Ascending aorta (tissue), 2 donors: Measurements from ENCODE around the gene ZNF80. TPM values are rescaled to one million over a fixed set of nuclear protein-coding genes. Genes with fewer than 3 reads are reported as not detected.

Source experiments
- DNase-seq, 2 donors: peaks; one replicate each; pipeline ENCODE4 v3.0.0-alpha.2; 2019; ENCODE audit warnings: low spot score in 2 of 2
- H3K27ac ChIP-seq, 2 donors: fragments of 200-600 bp; sonication (generic); one replicate each; pipeline ENCODE4 v1.5.1; 2016 to 2017; ENCODE audit warnings: mild to moderate bottlenecking in 1 of 2
- H3K27me3 ChIP-seq: fragments of 200-600 bp; sonication (generic); one replicate; pipeline ENCODE4 v1.5.1; 2017
- H3K36me3 ChIP-seq, 2 donors: fragments of 200-600 bp; sonication (generic); one replicate each; pipeline ENCODE4 v1.5.1; 2016
- H3K4me1 ChIP-seq, 2 donors: fragments of 200-600 bp; sonication (generic); one replicate each; pipeline ENCODE4 v1.5.1; 2016 to 2017; ENCODE audit warnings: mild to moderate bottlenecking in 1 of 2
- H3K4me3 ChIP-seq, 2 donors: fragments of 200-600 bp; sonication (generic); one replicate each; pipeline ENCODE4 v1.5.1; 2016 to 2017; ENCODE audit warnings: mild to moderate bottlenecking in 1 of 2
- H3K9me3 ChIP-seq, 2 donors: fragments of 200-600 bp; sonication (generic); one replicate each; pipeline ENCODE4 v1.5.1; 2016
- intact Hi-C: fragments of 100-400 bp; cut with DNase I; formaldehyde crosslinking; loops from one replicate; pipeline ENCODE4 v1.15.1; 2023
- total RNA-seq: library from RNA; depleted of rRNA; stranded (reverse); fragments of >200 nt; gene quantifications from one replicate; pipeline ENCODE4 v1.1.0, GENCODE V29; 2016
- TF ChIP-seq, protein P1 (sequence below), 3 experiments: fragments of 200-600 bp in 2 of 3; fragments of 450-650 bp in 1 of 3; sonication (generic) in 2 of 3; IDR thresholded peaks; one replicate each; pipeline ENCODE4 v1.5.1; 2016 to 2019; ENCODE audit warnings: antibody characterized with exemption in 3 of 3, mild to moderate bottlenecking in 1 of 3, moderate library complexity in 1 of 3

ZNF80 gene
- total RNA-seq, 1 donor from 2014 or later: 23.7 TPM

DNA sequence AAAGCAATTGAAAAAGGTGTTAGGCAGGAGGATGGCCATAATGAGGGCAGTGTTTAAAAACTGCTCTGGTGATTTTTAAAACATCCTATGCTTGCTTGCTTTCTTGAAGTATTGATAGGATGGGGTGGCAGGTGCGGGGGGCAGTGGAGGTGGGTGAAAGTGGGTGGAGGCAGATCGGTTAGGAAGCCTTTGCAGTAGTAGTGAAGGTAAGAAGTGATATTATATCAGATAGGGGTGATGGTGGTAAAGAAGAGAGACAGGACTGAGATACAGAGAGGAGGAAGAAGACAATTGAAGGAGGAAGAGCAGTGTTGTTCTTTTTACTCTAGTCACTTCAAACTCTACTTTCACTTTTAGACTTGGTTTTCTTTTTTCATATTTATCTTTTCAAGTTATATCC lies 11.1 kb downstream of the ZNF80 start:
- H3K27ac ChIP-seq: no peak overlapping the region
- intact Hi-C loops: no loop called here
- H3K4me1 ChIP-seq: no peaks in the 10 kb centered on the region
- no peak for DNase-seq
- TF ChIP-seq, protein P1, sequence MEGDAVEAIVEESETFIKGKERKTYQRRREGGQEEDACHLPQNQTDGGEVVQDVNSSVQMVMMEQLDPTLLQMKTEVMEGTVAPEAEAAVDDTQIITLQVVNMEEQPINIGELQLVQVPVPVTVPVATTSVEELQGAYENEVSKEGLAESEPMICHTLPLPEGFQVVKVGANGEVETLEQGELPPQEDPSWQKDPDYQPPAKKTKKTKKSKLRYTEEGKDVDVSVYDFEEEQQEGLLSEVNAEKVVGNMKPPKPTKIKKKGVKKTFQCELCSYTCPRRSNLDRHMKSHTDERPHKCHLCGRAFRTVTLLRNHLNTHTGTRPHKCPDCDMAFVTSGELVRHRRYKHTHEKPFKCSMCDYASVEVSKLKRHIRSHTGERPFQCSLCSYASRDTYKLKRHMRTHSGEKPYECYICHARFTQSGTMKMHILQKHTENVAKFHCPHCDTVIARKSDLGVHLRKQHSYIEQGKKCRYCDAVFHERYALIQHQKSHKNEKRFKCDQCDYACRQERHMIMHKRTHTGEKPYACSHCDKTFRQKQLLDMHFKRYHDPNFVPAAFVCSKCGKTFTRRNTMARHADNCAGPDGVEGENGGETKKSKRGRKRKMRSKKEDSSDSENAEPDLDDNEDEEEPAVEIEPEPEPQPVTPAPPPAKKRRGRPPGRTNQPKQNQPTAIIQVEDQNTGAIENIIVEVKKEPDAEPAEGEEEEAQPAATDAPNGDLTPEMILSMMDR (IDR thresholded peaks at IDR 0.05): no peak
- H3K4me3 ChIP-seq: no peak overlapping the region
- no peaks in the 10 kb centered on the region for H3K27me3 ChIP-seq
- H3K36me3 ChIP-seq: no peaks in the 10 kb centered on the region
- H3K9me3 ChIP-seq: peaks cover 0 to 13% of the 10 kb centered on the region in 2 donors

DNA sequence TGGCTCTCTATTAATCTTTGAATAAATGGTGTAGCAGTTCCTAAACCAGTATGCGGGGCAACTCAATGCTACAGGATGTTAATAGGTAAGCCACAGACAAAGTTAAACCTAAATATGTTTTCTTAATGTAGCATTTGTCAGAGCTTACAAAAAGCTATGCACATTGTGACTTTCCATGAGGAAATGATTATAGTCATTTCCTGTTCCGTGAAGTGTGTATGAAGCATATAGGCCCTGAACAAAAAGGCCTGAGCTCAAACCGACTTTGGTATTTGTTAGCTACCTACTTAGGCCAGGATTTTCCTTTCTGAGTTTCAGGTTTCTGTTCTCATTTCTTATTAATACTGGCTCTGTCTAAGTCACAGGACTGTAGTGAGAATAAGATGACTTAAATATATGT lies 14.2 kb downstream of the ZNF80 start:
- no peaks in the 10 kb centered on the region for H3K36me3 ChIP-seq
- no peaks in the 10 kb centered on the region for H3K4me1 ChIP-seq
- H3K27me3 ChIP-seq: no peaks in the 10 kb centered on the region
- H3K9me3 ChIP-seq: peaks cover 0 to 13% of the 10 kb centered on the region in 2 donors
- TF ChIP-seq, protein P1 (IDR thresholded peaks at IDR 0.05): no peak
- no peak overlapping the region for H3K27ac ChIP-seq
- intact Hi-C loops: no loop called here
- no peak overlapping the region for H3K4me3 ChIP-seq
- no peak for DNase-seq

DNA sequence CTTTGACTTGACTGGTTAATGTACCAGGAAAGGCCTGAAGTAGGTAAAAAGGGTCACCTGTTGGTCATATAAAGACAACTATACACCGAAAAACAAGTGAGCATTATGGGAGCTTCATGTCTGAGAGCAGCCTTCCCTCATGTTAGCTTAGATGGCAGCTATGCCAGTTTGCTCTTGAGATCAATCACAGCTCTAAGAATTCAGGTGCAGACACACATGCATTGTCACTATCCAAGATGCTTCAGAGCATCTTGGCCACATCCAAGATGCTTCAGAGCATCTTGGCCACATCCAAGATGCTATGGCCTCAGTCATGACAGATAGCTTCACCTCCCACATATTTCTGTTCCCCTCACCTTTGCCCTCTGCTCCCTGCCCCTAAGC lies 15.5 kb downstream of the ZNF80 start:
- H3K9me3 ChIP-seq: peaks cover 0 to 13% of the 10 kb centered on the region in 2 donors
- no peaks in the 10 kb centered on the region for H3K27me3 ChIP-seq
- no peak overlapping the region for H3K27ac ChIP-seq
- intact Hi-C loops: no loop called here
- DNase-seq: no peak
- TF ChIP-seq, protein P1 (IDR thresholded peaks at IDR 0.05): no peak
- H3K4me1 ChIP-seq: no peaks in the 10 kb centered on the region
- no peak overlapping the region for H3K4me3 ChIP-seq
- H3K36me3 ChIP-seq: no peaks in the 10 kb centered on the region

DNA sequence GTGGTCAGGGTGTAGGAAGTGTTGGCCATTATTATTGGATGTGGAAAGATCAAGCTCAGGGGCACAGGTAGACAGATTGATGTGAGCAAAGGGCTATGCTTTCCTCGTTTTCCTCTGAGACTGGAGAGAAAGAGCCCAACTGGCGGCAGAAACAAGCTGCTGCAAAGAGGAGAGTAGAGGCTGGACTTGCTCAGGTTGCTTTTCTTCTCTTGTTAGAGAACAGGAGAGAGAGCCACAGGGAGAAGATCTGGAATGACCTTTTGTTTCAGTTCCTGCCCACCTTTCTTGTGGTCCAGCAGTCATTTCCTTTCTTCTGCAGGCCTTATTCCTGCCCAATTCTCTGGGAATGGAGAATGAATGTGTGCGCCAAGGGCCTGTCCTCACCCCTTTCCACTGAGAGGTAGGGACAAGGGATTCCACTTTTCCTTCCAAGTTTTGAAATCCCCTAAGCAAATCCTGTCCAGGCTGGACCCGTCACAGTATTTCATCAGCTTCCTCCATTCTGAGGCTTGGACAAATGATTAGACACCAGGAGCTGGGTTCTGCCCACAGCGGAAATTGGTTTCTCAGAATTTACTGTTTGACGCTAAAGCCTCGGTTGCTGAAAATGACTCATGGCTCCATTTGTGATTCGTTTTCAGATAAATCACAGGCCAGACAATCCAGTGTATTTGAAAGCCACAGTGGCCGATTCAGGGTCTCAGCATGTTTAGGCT lies 16.1 kb downstream of the ZNF80 start:
- Histone ChIP-seq H3K36me3 (no peaks in the 10 kb centered on the region), H3K4me3 (no peak overlapping the region), H3K4me1 (no peaks in the 10 kb centered on the region), H3K9me3 (peaks cover 0 to 13% of the 10 kb centered on the region in 2 donors), H3K27ac (no peak overlapping the region), H3K27me3 (no peaks in the 10 kb centered on the region)
- no peak for DNase-seq
- TF ChIP-seq, protein P1 (IDR thresholded peaks at IDR 0.05): no peak
- intact Hi-C loops: no loop called here

DNA sequence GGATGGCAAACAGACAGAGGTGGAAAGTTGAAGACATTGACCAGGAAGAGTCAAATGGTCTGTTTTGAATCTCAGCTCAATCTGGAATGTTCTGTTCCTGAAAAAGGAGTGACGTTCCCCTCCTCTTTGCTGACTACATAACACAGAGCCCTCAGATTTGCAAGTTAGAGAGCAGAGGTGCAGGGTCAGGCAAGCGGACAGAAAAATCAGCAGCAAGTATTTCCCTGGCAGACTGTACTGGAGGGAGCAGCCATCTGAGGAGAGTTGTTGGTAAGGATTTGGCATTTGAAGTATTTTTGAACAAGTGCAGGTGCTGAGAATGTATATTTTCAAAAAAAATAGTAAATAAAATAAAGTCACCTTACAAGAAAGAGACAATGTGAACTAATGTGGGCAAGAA lies 17.6 kb downstream of the ZNF80 start:
- TF ChIP-seq, protein P1 (IDR thresholded peaks at IDR 0.05): no peak
- H3K9me3 ChIP-seq: peaks cover 0 to 5% of the 10 kb centered on the region in 2 donors
- no peaks in the 10 kb centered on the region for H3K27me3 ChIP-seq
- intact Hi-C loops: no loop called here
- H3K36me3 ChIP-seq: no peaks in the 10 kb centered on the region
- no peaks in the 10 kb centered on the region for H3K4me1 ChIP-seq
- DNase-seq: no peak
- H3K27ac ChIP-seq: no peak overlapping the region
- H3K4me3 ChIP-seq: no peak overlapping the region
